Activated naive CD4-positive, alpha-beta T cell treated with anti-CD3 and anti-CD28 coated beads for 36 hours (primary cell): ENCODE data around the gene LRRC37A3. TPM values are rescaled to one million over a fixed set of nuclear protein-coding genes. Genes with fewer than 3 reads are reported as not detected.
A peak's percentile ranks its signal among the peaks of the same experiment; 100 is the strongest.
"Not testable (repeated sequence)": the region's sequence is repeated elsewhere in the genome, so short reads cannot be mapped to it uniquely, and the experiment has no call there.

Experiments used
- CTCF ChIA-PET: fragments of 350-600 bp; sonication (Branson Sonifier 250); formaldehyde crosslinking; loops from one replicate; lab custom pipeline; 2021; ENCODE audit warnings: antibody characterized with exemption; lab: Charles Lee
- DNase-seq: peaks from one replicate; pipeline ENCODE4 v3.0.0-alpha.2; 2020
- H3K27ac Mint-ChIP-seq: one replicate; pipeline ENCODE4 v1.8.0; 2021; ENCODE audit warnings: mild to moderate bottlenecking, mixed read lengths
- H3K27me3 Mint-ChIP-seq: one replicate; pipeline ENCODE4 v1.8.0; 2021; ENCODE audit warnings: low read depth, mixed read lengths
- H3K36me3 Mint-ChIP-seq: one replicate; pipeline ENCODE4 v1.8.0; 2021; ENCODE audit warnings: low read depth, mixed read lengths
- H3K4me1 Mint-ChIP-seq: one replicate; pipeline ENCODE4 v1.8.0; 2021; ENCODE audit warnings: low read depth, mixed read lengths
- H3K4me3 Mint-ChIP-seq: one replicate; pipeline ENCODE4 v1.8.0; 2021; ENCODE audit warnings: mild to moderate bottlenecking, moderate library complexity, mixed read lengths
- H3K9me3 Mint-ChIP-seq: one replicate; pipeline ENCODE4 v1.8.0; 2021; ENCODE audit warnings: mixed read lengths
- intact Hi-C: fragments of 100-400 bp; cut with micrococcal nuclease; formaldehyde crosslinking; loops from one replicate; pipeline ENCODE4 v1.15.1; 2023
- total RNA-seq, 2 experiments: library from RNA; stranded (reverse); gene quantifications; one replicate each; pipeline ENCODE4 v1.2.3, GENCODE V29; 2021

Gene LRRC37A3
- total RNA-seq, 2 experiments from 2014 or later: 8.7 to 9.0 TPM

- Mint-ChIP-seq H3K36me3 (peaks cover 2% of the 10 kb centered on the region), H3K4me3 (no peak overlapping the region), H3K27me3 (no peaks in the 10 kb centered on the region), H3K9me3 (no peaks in the 10 kb centered on the region), H3K27ac (no peak overlapping the region), H3K4me1 (no peaks in the 10 kb centered on the region)
- intact Hi-C loops: no loop called here
- DNase-seq: no peak
- CTCF ChIA-PET: interaction anchor here (0.6 to 4.1 kb wide), 9 partner anchors 13 to 634 kb away, joined by 3 to 17 read pairs (median 5); partner anchors contain the start of genes LRRC37A3 and RGS9
Observed at GRCh38 chr17:64940055-64940454, 20.8 kb upstream of the LRRC37A3 start.

- H3K27me3 Mint-ChIP-seq: no peaks in the 10 kb centered on the region
- no peak overlapping the region for H3K4me3 Mint-ChIP-seq
- H3K4me1 Mint-ChIP-seq: no peaks in the 10 kb centered on the region
- intact Hi-C loops: loop anchor here (5.0 kb wide), 1 partner anchor 162 kb away; no protein-coding TSS in a partner anchor
- DNase-seq: peak; percentile 67
- peaks cover 2% of the 10 kb centered on the region for H3K36me3 Mint-ChIP-seq
- no peak overlapping the region for H3K27ac Mint-ChIP-seq
- CTCF ChIA-PET: interaction anchor here (0.5 to 4.1 kb wide), 18 partner anchors 12 to 323 kb away, joined by 3 to 21 read pairs (median 4); partner anchors contain the start of gene LRRC37A3
- no peaks in the 10 kb centered on the region for H3K9me3 Mint-ChIP-seq
Observed at GRCh38 chr17:64938925-64939474, 19.7 kb upstream of the LRRC37A3 start.

GRCh38 chr17:64938290-64938689 lies 19.0 kb upstream of the LRRC37A3 start:
- Mint-ChIP-seq H3K4me3 (no peak overlapping the region), H3K27ac (no peak overlapping the region), H3K4me1 (no peaks in the 10 kb centered on the region), H3K9me3 (no peaks in the 10 kb centered on the region), H3K36me3 (peaks cover 2% of the 10 kb centered on the region), H3K27me3 (no peaks in the 10 kb centered on the region)
- intact Hi-C loops: loop anchor here (5.0 kb wide), 1 partner anchor 161 kb away; no protein-coding TSS in a partner anchor
- no peak for DNase-seq
- CTCF ChIA-PET: interaction anchor here (0.6 to 4.1 kb wide), 11 partner anchors 11 to 254 kb away, joined by 3 to 21 read pairs (median 5); partner anchors contain the start of gene LRRC37A3

- H3K9me3 Mint-ChIP-seq: no peaks in the 10 kb centered on the region
- CTCF ChIA-PET: no interaction called here
- H3K4me3 Mint-ChIP-seq: no peak overlapping the region
- H3K36me3 Mint-ChIP-seq: no peaks in the 10 kb centered on the region
- DNase-seq: no peak
- H3K27me3 Mint-ChIP-seq: no peaks in the 10 kb centered on the region
- no peaks in the 10 kb centered on the region for H3K4me1 Mint-ChIP-seq
- no peak overlapping the region for H3K27ac Mint-ChIP-seq
- intact Hi-C loops: loop anchor here (5.0 kb wide), 1 partner anchor 159 kb away; no protein-coding TSS in a partner anchor
Observed at GRCh38 chr17:64936117-64936516, 16.8 kb upstream of the LRRC37A3 start.

GRCh38 chr17:64934284-64934778 lies 15.1 kb upstream of the LRRC37A3 start:
- DNase-seq, H3K9me3 Mint-ChIP-seq, H3K27ac Mint-ChIP-seq, intact Hi-C loops, H3K4me3 Mint-ChIP-seq, H3K36me3 Mint-ChIP-seq, H3K27me3 Mint-ChIP-seq, CTCF ChIA-PET: not testable (repeated sequence)
- peaks cover 13% of the 10 kb centered on the region for H3K4me1 Mint-ChIP-seq

- intact Hi-C loops, H3K27ac Mint-ChIP-seq, H3K4me3 Mint-ChIP-seq, H3K9me3 Mint-ChIP-seq, H3K27me3 Mint-ChIP-seq, CTCF ChIA-PET, DNase-seq, H3K36me3 Mint-ChIP-seq: not testable (repeated sequence)
- peaks cover 19% of the 10 kb centered on the region for H3K4me1 Mint-ChIP-seq
Observed at GRCh38 chr17:64932850-64933249, 13.6 kb upstream of the LRRC37A3 start.

- CTCF ChIA-PET, H3K4me3 Mint-ChIP-seq, intact Hi-C loops, H3K36me3 Mint-ChIP-seq, DNase-seq, H3K9me3 Mint-ChIP-seq, H3K27me3 Mint-ChIP-seq, H3K27ac Mint-ChIP-seq: not testable (repeated sequence)
- H3K4me1 Mint-ChIP-seq: peaks cover 30% of the 10 kb centered on the region
Observed at GRCh38 chr17:64930374-64930773, 11.1 kb upstream of the LRRC37A3 start.

- peaks cover 30% of the 10 kb centered on the region for H3K4me1 Mint-ChIP-seq
- intact Hi-C loops, H3K9me3 Mint-ChIP-seq, H3K4me3 Mint-ChIP-seq, H3K36me3 Mint-ChIP-seq, H3K27me3 Mint-ChIP-seq: not testable (repeated sequence)
- CTCF ChIA-PET: interaction anchor here (0.7 kb wide), 1 partner anchor 12 kb away, joined by 3 read pairs; no protein-coding TSS in a partner anchor
- peak; percentile 78 for DNase-seq
- H3K27ac Mint-ChIP-seq: peak overlapping the region; percentile 37
Observed at GRCh38 chr17:64929419-64930209, 10.3 kb upstream of the LRRC37A3 start.

GRCh38 chr17:64928701-64929100 lies 9.4 kb upstream of the LRRC37A3 start:
- H3K27me3 Mint-ChIP-seq, intact Hi-C loops, H3K4me3 Mint-ChIP-seq, DNase-seq, H3K27ac Mint-ChIP-seq, H3K9me3 Mint-ChIP-seq, H3K36me3 Mint-ChIP-seq: not testable (repeated sequence)
- peaks cover 30% of the 10 kb centered on the region for H3K4me1 Mint-ChIP-seq
- CTCF ChIA-PET: interaction anchor here (1.4 to 2.7 kb wide), 2 partner anchors 11 to 269 kb away, joined by 5 to 15 read pairs; no protein-coding TSS in a partner anchor

- H3K4me3 Mint-ChIP-seq, H3K36me3 Mint-ChIP-seq, H3K9me3 Mint-ChIP-seq, H3K27me3 Mint-ChIP-seq: not testable (repeated sequence)
- DNase-seq: peak; percentile 80
- Mint-ChIP-seq H3K27ac (peak overlapping the region; percentile 14), H3K4me1 (peaks cover 32% of the 10 kb centered on the region)
- intact Hi-C loops: loop anchor here (2.0 kb wide), 1 partner anchor 271 kb away; no protein-coding TSS in a partner anchor
- CTCF ChIA-PET: interaction anchor here (0.6 to 2.7 kb wide), 6 partner anchors 13 to 271 kb away, joined by 3 to 15 read pairs (median 4); no protein-coding TSS in a partner anchor
Observed at GRCh38 chr17:64927444-64927843, 8.2 kb upstream of the LRRC37A3 start.

- peak; percentile 38 for DNase-seq
- not testable (repeated sequence) for H3K4me3 Mint-ChIP-seq, H3K27ac Mint-ChIP-seq, H3K36me3 Mint-ChIP-seq, H3K9me3 Mint-ChIP-seq, H3K27me3 Mint-ChIP-seq
- CTCF ChIA-PET: interaction anchor here (0.9 to 2.7 kb wide), 4 partner anchors 14 to 175 kb away, joined by 3 to 15 read pairs (median 7); no protein-coding TSS in a partner anchor
- intact Hi-C loops: loop anchor here (2.0 kb wide), 1 partner anchor 272 kb away; no protein-coding TSS in a partner anchor
- H3K4me1 Mint-ChIP-seq: peaks cover 34% of the 10 kb centered on the region
Observed at GRCh38 chr17:64926430-64926829, 7.2 kb upstream of the LRRC37A3 start.

GRCh38 chr17:64925244-64925643 lies 6.0 kb upstream of the LRRC37A3 start:
- H3K4me3 Mint-ChIP-seq, H3K27me3 Mint-ChIP-seq, H3K36me3 Mint-ChIP-seq, H3K9me3 Mint-ChIP-seq, intact Hi-C loops, DNase-seq, H3K27ac Mint-ChIP-seq: not testable (repeated sequence)
- peaks cover 30% of the 10 kb centered on the region for H3K4me1 Mint-ChIP-seq
- CTCF ChIA-PET: interaction anchor here (1.2 kb wide), 1 partner anchor 34 kb away, joined by 3 read pairs; no protein-coding TSS in a partner anchor
